Measurements from ENCODE around the gene TMEM117.
A peak's percentile ranks its signal among the peaks of the same experiment; 100 is the strongest.
"Not testable (repeated sequence)": the region's sequence is repeated elsewhere in the genome, so short reads cannot be mapped to it uniquely, and the experiment has no call there.

Gene TMEM117

DNA sequence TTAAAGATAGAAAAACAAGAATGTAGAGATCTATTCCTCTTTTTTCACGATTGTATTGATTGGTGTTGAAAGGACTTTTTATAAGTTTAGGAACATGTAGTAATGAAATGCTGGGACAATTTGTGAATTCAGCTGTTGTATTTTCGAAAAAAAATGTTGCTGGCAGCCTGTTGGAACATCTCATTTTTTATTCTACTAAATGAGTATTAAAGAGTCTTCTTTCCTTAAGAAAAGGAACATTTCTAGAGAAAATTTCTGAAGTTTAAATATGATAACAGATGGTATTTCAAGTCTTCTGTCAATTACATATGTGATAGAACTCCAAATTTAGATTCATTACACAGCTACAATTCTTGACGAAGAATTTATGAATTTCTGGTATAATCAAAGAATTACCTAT lies 189.6 kb downstream of the TMEM117 start:
- DNase-seq (ENCODE audit: low read depth in 2 of 2): no peak

DNA sequence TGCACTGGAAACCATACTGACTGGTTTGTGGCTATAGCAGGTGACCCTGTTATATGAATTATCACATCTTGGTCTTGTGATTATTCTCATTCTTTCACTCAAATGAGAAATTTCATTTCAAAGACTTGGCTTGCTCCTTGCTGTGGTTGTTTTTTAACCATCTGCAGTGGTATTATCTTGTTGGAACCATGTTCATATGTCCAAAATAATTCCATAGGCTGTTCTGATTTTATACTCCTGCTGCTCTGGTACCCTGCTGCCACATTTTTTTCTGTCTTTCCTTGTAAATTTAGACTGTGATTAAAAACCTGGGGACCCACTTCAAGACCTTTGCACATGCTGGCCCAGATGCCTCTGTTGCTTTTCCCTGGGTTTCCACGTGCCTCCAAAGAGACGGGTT lies 190.2 kb downstream of the TMEM117 start:
- no peak for DNase-seq (ENCODE audit: low read depth in 2 of 2)

DNA sequence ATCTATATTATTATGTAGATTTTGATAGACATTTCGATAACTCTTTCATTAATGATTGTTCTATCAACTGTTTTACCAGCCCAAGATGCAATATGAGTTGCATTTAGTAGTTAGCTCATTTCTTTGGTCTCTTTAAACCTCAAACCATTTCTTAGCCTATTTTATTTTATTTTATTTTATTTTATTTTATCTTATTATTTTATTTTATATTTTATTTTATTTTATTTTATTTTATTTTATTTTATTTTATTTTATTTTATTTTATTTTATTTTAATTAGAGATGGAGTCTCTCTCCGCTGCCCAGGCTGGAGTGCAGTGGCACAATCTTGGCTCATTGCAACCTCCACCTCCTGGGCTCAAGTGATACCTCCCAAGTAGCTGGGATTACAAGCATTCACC lies 191.0 kb downstream of the TMEM117 start:
- DNase-seq (ENCODE audit: low read depth in 2 of 2): not testable (repeated sequence)

- DNase-seq (ENCODE audit: low read depth in 2 of 2): no peak
Measured at GRCh38 chr12:44029194-44029593, 193.3 kb downstream of the TMEM117 start.

DNA sequence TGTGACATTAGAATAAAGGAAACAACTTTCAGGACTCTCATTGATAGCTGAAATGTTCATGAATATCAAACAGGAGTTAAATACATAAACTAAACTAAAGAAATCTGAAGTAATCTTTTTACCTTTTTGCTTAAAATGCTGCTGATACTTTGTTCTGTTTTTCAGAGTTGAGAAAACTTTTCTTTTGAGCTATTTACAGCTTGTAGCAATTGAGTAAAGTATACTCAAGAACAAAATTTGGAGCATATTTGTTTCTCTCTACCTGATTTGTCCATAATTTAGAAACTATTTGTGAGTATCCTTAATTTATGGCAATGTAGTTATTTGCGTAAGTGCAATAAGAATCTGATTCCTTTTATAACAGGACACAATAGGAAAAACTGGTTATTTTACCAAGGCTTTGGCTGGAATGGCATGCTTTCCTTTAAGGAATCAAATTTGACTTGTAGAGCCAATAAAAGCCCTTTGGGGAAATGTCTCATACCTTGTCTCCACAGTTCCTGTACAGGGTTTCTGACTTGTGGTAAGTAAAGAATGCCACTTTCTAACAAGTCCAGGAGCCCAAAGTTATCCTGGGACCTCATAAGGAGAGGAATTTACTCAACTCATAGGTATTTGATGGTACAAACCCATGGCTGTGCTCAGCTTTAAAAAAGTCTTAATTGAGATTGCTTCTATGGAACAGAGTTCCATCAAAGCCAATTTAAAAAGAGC lies 195.7 kb downstream of the TMEM117 start:
- DNase-seq (ENCODE audit: low read depth in 2 of 2): no peak

- DNase-seq (ENCODE audit: low read depth in 2 of 2): no peak
Measured at GRCh38 chr12:44034906-44035305, 199.0 kb downstream of the TMEM117 start.

GRCh38 chr12:44036875-44037443 lies 201.1 kb downstream of the TMEM117 start:
- DNase-seq (ENCODE audit: low read depth in 2 of 2): no peak

DNA sequence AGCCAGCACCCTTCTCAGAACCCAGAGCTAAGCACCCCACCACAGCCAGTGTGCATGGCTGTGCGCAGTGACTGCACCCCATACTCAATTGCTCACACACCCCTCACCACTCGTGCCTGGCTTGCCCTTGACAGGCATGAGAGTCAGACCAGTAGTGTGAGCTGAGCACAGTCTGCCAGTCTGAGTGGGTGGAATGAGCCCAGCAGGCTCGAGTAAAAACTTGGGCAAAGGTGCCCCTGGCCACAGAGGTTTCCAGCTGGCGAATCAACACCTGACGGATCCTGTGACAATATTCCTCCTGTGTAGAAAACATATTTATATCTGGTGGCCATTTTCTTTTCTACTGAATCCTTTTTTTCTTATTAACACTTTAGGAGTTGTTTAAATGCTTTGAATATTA lies 202.5 kb downstream of the TMEM117 start:
- no peak for DNase-seq (ENCODE audit: low read depth in 2 of 2)

DNA sequence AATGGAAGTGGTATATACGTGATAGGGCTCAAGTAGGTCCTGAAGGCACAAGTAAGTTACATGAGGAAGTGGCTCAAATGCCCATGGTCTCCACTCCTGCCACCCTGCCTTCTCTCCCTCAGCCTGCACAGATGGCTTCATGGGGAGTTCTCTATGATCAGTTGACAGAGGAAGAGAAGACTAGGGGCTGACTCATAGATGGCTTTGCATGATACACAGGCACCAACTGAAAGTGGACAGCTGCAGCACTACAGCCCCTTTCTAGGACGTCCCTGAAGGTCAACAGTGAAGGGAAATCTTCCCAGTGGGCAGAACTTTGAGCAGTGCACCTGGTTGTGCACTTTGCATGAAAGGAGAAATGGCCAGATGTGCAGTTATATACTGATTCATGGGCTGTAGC lies 208.6 kb downstream of the TMEM117 start:
- DNase-seq (ENCODE audit: low read depth in 2 of 2): not testable (repeated sequence)

- no peak for DNase-seq (ENCODE audit: low read depth in 2 of 2)
Measured at GRCh38 chr12:44046732-44047417, 211.0 kb downstream of the TMEM117 start.

DNA sequence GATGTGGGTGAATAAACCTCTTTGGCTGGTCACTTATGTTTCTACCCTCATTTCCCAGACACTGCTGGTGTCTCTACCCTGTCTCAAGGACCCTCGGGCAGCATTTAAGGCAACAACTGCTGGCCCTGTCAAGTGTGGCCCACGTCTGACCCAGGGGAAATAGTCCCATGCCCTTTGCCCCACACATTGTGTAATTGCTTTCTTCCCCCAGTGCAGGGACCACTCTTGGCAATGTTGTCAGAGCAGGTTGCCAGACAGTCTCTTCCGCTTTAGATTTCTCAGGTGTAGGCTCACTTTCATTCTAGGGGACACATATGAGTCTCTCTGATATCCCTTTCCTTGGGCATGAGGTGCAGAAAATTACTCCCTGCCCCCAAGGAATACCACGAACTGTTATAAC lies 216.7 kb downstream of the TMEM117 start:
- DNase-seq (ENCODE audit: low read depth in 2 of 2): no peak

- DNase-seq (ENCODE audit: low read depth in 2 of 2): peak; percentile 29 to 31
Measured at GRCh38 chr12:44053549-44054127, 217.8 kb downstream of the TMEM117 start.

- DNase-seq (ENCODE audit: low read depth in 2 of 2): no peak
Measured at GRCh38 chr12:44054281-44054680, 218.4 kb downstream of the TMEM117 start.

GRCh38 chr12:44058366-44058765 lies 222.5 kb downstream of the TMEM117 start:
- DNase-seq (ENCODE audit: low read depth in 2 of 2): no peak

GRCh38 chr12:44059476-44059875 lies 223.6 kb downstream of the TMEM117 start:
- DNase-seq (ENCODE audit: low read depth in 2 of 2): no peak

DNA sequence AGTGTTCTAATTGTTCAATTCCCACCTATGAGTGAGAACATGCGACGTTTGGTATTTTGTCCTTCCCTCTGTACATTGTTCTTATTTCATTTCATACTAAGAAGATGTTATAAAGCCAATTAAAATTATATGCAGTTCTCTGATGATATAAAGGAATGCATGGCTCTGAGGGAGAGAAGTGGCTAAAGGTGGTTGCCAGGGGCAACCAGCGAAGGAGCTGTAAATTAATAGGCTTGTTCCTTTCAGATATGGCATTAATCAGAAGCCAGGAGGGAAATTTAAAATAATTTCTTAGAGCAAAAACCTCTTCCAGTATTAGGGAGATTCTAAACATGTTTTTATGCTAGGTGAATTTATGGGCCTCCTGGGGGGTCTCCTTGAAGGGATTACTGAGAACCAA lies 227.8 kb downstream of the TMEM117 start:
- no peak for DNase-seq (ENCODE audit: low read depth in 2 of 2)

DNA sequence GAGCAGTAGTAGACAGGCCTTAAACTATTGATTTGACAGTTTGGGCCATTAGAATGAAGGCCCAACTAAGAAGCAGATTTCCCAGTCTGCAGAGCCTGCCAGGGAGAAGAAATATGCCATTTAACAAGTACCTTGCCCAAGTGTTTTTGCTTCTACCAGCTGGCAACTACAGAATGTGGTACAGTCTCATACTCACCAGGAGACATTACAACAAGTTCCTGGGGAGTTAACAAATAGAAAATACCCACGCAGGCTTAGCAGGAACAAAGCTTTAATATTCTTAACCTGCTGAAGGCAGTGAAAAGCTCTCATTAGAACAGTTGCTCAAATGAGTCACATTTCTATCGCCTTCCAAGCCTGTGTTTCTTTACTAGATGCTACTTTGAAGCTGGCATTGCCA lies 241.0 kb downstream of the TMEM117 start:
- DNase-seq (ENCODE audit: low read depth in 2 of 2): no peak

DNA sequence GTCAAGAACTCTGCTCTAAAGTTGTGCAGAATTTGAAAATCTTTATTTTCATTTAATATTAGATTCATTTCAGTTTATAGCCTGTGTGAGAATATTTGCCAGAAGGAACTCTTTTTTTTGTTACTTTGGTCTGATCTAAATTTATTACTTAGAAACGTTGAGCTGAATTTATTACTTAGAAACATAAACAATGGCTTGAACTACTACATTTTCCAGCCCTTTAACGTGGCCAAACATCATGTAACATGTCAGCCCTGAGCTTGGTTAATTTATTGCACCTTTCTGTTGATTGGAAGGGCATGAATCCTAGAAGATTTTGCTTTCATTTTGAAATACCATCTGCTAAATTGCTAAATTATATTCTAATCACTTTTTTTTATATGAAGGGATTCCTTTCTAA lies 241.4 kb downstream of the TMEM117 start:
- DNase-seq (ENCODE audit: low read depth in 2 of 2): no peak

- DNase-seq (ENCODE audit: low read depth in 2 of 2): no peak
Measured at GRCh38 chr12:44078273-44078672, 242.4 kb downstream of the TMEM117 start.

- no peak for DNase-seq (ENCODE audit: low read depth in 2 of 2)
Measured at GRCh38 chr12:44088647-44089046, 252.8 kb downstream of the TMEM117 start.

- no peak for DNase-seq (ENCODE audit: low read depth in 2 of 2)
Measured at GRCh38 chr12:44091948-44092606, 256.2 kb downstream of the TMEM117 start.

- no peak for DNase-seq (ENCODE audit: low read depth in 2 of 2)
Measured at GRCh38 chr12:44098786-44099185, 262.9 kb downstream of the TMEM117 start.
